LHCN-M2 (cell line): ENCODE data around the gene OR12D2. TPM values are rescaled to one million over a fixed set of nuclear protein-coding genes. Genes with fewer than 3 reads are reported as not detected.

ENCODE experiments used
- total RNA-seq: library from RNA; depleted of rRNA; stranded (reverse); fragments of >200 nt; gene quantifications from 2 replicates; pipeline ENCODE4 v1.2.3, GENCODE V29; 2014; rRNA removed

Gene OR12D2
- total RNA-seq, 1 experiment from 2014 or later = not detected

Other genes starting within 250 kb of the OR12D2 start
- gene OR2J2, start 224.7 kb upstream of the OR12D2 start, total RNA-seq = not detected in 2 replicates
- gene OR14J1, start 93.9 kb upstream of the OR12D2 start, total RNA-seq = not detected in 2 replicates
- gene OR5V1, start 26.8 kb upstream of the OR12D2 start, total RNA-seq = not detected in 2 replicates
- not detected in 2 replicates for gene OR12D3, start 20.3 kb upstream of the OR12D2 start, total RNA-seq
- gene OR12D1, start 19.3 kb downstream of the OR12D2 start, total RNA-seq = not detected in 2 replicates
- gene OR10C1, start 43.7 kb downstream of the OR12D2 start, total RNA-seq = not detected in 2 replicates
- not detected in 2 replicates for gene OR11A1, start 61.4 kb downstream of the OR12D2 start, total RNA-seq
- not detected in 2 replicates for gene OR2H1, start 61.5 kb downstream of the OR12D2 start, total RNA-seq
- gene MAS1L, start 92.3 kb downstream of the OR12D2 start, total RNA-seq = not detected in 2 replicates
- gene UBD, start 164.1 kb downstream of the OR12D2 start, total RNA-seq = not detected in 2 replicates
- gene OR2H2, start 189.5 kb downstream of the OR12D2 start, total RNA-seq = not detected in 2 replicates
- gene GABBR1, start 237.6 kb downstream of the OR12D2 start, total RNA-seq = 6.3 and 8.2 TPM in 2 replicates